HG03066 (cell line): ENCODE measurements around the gene KLHL26.

Experiments used
- ATAC-seq: cut with Tn5 transposase; IDR thresholded peaks from one replicate; pipeline ENCODE4 v1.9.1; 2021; ENCODE audit warnings: low read depth; ENCODE audit not compliant: unreplicated experiment

Gene KLHL26

DNA sequence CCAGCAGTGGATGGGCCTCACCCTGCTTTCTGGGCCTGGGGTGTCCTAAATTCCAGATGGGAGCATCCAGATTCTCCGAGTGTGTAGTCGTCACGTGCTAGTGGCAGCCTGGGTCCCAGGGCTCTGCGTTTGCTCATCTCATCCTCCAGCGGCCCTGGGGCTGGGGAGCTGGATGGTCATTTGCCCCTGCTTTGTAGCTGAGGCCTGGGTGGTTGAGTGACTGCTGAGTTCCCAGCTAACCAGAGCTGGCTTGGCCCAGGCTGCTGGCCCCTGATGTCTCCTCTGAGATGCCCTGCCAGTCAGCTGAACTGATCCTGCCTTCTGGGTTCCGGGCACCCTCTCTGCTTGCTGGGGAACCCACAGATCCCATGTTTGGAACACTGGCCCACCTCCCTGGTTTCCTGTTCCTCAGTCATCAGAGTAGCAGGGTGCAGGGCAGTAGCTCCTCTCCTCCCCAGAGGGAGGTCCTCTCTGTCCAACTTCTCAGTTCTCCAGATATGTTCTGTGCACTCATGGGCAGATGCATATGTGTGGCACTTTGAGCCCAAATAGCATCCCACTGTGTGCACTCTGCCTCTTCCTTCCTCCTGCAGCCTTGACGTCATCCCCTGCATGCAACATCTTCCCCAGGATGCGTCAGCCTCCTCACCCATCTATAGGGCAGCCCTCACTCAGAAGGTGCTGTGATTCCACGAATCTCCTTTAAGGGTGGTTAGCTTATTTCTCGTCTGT, 24.3 kb downstream of the KLHL26 start:
- ATAC-seq: no peak

DNA sequence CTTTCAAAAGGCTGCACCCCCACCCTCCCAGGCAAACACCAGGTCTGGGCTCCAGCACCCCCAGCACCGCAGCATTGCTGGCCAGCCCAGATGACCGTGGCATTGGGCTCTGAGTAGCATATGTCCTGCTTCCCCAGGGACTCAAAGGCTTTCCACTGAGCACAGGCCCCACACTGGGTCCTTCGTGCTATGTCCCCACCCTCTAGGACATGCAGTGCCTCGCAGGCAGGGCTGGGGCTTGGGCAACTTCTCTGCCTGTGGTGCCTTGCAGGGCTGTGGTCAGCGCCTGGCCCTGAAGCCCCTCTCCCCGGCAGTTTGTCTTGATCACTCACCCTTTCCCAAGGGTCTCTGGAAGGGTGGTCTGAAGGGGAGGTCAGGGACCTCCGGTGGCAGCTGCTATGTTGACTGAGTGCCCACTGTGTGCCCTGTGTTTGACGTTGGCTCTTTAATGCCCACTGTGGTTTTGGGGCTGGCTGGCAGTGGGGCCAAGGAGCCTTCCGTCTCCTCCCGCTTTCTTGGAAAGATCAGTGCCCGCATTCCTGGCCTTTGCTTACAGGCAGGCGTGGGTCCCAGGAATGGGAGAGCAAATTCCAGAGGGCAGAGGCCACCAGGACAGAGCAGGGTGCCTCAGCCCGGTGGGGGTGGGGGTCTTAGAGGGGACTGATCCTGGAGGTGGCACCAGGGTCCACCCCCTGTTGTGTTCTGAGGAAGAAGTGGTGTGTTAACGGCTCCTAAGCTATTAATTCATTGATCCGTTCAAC, 26.3 kb downstream of the KLHL26 start:
- no peak for ATAC-seq

GRCh38 chr19:18663940-18664530, 27.2 kb downstream of the KLHL26 start:
- no peak for ATAC-seq

DNA sequence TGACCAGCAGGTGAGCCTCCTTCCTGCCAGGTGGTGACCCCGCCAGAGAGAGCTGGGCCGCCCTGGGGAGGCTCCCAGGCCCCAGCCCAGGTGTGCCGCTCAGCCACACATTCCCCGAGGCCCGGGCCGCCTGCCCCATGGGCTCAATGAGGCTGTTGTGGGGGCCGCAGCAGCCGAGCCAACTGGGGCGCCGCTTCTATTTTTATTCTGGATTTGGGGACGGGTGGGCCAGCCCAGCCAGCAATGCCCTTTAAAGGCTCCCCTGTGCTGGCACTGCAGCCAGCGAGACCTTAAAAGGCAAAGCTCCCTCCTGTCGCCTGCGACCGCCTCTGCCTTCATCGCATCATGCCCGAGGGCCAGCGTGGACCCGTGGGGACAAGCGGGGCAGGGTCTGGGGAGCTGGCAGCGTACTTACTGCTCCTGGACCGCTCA, 29.0 kb downstream of the KLHL26 start:
- ATAC-seq: no peak

DNA sequence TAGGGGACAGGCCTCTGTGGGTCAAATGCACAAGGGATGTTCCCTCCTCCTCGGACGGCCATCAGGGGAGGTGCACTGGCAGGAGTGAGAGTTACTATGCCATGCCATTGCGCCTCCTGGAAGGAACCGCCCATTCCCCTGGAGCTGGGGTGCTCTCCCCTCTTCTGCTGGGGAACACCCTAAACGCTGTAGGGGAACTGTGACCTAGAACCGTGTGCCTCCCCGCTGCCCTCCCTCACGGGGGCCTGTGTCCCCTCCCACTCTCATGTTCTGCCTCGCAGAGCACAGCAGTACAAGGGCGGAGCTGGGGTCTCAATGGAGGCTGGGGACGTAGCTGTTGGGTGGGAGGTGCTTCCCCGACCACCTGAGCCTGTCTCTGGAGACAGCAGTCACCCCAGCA, 29.5 kb downstream of the KLHL26 start:
- ATAC-seq: no peak

- ATAC-seq: no peak
These were observed 30.0 kb downstream of the KLHL26 start for GRCh38 chr19:18666784-18667183.

DNA sequence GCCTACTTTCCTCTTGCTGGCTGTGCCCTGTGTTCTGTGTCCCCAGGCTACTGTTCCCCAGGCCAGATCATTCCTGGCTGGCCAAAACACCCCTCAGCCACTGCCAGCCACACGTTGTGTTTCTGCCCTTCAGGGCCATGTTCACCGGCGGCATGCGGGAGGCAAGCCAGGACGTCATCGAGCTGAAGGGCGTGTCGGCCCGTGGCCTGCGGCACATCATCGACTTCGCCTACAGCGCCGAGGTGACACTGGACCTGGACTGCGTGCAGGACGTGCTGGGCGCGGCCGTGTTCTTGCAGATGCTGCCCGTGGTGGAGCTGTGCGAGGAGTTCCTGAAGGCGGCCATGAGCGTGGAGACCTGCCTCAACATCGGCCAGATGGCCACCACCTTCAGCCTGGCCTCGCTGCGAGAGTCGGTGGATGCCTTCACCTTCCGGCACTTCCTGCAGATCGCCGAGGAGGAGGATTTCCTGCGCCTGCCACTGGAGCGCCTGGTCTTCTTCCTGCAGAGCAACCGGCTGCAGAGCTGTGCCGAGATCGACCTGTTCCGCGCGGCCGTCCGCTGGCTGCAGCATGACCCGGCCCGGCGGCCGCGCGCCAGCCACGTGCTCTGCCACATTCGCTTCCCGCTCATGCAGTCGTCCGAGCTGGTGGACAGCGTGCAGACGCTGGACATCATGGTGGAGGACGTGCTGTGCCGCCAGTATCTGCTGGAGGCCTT, 30.9 kb downstream of the KLHL26 start:
- no peak for ATAC-seq

- ATAC-seq: no peak
These were observed 31.4 kb downstream of the KLHL26 start for GRCh38 chr19:18668252-18668631.

GRCh38 chr19:18668744-18669523, 32.1 kb downstream of the KLHL26 start:
- ATAC-seq: no peak

DNA sequence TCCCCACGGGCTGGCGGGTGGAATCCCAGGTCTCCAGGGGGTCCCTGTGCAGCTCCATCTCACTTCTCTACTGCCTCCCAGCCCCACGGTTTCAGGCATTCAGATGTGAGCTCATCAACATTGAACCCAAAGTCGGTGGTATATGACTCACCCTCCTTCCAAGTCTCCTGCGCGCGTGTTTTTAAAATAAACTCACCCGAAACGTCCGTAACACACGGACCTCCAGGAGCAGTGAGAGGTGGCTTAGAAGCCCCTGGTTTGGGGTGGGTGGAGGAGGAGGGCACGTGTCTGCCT, 32.6 kb downstream of the KLHL26 start:
- ATAC-seq: no peak

DNA sequence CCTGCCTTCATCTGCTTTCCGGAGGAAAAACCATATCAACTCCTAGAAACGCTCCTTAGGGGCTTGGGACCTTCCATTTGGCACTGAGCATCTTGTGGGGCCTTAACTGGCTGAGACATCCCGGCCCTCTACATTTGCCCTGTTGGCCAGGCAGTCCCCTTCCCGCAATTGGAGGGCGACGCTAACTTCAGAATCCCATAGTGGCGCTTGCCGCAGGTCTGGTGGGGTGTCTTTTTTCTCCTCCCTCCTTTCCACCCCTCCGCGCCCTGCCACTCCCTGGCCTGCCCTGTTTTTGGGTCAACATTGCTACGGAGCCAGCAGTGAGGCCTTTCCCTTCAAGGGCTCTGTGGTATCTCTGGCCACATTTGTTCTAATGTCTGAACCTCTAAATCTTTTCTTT, 33.1 kb downstream of the KLHL26 start:
- no peak for ATAC-seq

DNA sequence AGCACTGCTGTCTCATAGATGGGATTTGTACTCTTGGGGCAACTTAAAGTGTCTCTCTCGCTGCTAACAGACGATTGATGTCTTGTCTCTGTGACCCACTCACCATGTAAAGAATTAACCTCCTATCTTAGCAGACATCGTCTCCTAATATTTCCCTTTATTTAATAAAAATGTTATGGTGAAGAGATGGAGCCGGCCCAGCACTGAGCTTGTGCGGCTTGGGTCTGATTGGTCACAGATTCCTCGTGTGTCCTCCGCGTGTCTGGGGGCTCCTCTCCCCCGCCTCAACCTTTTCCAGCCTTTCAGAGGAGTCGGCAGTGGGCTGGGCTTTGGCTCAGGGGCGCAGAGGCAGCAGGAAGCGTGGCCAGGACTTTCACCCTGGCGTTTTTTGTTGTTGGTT, 33.5 kb downstream of the KLHL26 start:
- ATAC-seq: no peak

DNA sequence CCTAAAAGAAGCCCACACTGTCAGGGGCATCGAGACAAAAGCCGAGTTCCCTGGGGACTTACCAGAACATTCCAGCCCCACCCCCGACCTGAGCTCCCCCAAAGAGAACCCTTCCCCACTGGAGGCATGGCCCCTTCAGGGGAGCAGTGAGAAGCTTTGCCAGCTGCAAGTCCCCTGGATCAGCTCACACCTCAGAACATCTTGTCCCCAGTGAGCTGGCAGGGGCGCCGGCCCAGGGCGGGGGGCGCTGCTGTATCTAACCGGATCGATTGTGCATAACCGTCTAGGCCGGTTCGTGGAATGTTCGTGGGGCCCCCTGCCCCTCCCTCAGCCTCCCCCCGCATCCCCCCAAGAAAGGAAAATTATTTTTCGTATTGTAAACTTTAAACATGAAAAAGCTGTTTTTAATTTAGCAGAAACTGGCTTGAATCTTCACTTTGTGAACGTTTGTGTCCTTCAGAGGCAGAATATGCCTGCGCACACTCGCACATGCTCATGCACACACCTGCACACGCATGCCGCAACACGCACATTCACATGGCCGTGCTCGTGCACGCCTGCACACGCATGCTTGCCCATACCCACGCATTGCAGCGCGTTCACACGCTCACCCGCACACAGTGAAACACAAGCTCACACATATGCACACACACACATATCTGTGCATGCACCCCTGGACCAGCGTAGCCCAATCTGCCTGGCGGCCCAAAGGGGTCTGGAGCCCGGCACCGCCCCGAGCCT, 34.6 kb downstream of the KLHL26 start:
- ATAC-seq: no peak

DNA sequence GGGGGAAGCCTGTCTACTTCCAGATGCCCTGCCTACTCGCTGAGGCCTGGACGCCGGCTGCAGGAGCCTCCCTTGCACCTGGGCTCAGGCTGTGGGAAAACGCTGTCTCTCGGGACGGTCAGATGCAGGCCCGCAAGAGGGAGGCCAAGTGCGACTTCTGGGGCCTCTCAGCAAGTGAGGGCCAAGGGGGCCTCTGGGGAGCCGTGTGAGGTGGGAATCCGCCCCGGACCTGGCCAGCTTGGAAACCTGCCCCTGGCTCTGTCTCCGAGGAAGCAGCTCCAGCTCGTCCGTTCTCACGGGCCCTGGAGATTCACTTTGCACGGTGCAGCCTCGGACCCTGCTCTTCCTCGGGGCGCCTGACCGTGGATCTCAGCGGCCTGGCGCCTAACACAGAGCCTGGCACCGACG, 35.2 kb downstream of the KLHL26 start:
- ATAC-seq: no peak

- ATAC-seq: no peak
These were observed 35.9 kb downstream of the KLHL26 start for GRCh38 chr19:18672606-18673337.

- ATAC-seq: no peak
These were observed 37.8 kb downstream of the KLHL26 start for GRCh38 chr19:18674616-18675015.

DNA sequence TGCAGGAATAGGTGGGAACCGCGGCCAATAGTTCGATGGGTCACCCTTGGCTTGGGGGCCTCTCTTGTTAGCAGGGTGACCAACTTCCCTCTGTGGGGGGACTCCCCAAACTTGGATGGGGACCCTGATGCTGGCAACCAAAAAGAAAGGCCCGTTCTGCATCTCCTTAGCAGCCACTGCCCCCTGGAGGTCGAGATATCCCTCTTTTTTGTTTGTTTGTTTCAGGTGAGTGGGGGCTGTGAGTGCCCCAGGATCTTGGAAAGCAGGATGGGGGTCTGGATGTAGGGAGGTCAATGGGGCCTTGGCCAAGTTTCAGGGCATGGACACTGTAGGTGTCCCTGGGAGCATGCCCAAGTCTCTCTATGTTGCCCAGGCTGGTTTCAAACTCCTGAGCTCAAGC, 39.0 kb downstream of the KLHL26 start:
- no peak for ATAC-seq

DNA sequence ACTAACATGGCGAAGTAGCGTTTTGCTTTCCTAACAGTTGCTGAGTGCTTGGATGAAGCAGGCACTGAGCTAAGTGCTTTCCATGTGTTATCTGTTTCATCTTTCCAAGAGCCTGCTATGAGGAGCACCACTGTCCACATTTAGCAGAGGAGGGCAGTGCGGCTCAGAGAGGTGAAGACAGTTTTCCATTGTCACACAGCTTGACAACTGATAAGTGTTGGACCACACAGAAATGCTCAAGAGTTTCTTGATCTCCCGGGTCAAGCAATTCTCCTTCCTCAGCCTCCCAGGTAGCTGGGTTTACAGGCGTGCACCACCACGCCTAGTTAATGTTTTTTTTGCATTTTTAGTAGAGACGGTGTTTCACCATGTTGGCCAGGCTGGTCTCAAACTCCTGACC, 39.9 kb downstream of the KLHL26 start:
- no peak for ATAC-seq

DNA sequence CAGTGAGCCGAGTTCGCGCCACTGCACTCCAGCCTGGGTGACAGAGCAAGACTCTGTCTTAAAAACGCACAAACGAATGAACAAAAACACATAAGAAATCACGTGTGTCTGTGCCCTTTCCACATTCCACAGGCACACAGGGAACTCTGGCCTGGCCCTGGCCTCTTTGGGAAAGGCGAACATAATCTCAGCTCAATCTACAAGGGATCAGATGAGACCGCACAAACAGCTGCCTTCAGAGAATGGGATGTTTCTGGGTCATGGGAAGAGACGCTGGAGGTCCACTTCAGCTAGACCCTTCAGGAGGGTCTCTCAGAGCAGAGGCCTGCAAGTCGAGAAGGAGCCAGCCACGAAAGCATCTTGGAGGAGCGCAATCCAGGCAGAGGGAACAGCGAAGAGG, 40.3 kb downstream of the KLHL26 start:
- no peak for ATAC-seq
